WI38 (cell line): Measurements from ENCODE around the gene XRCC2.

ENCODE experiments used
- H3K4me3 ChIP-seq: 2 replicates; pipeline ENCODE4 v1.5.1; 2011; ENCODE audit warnings: low read depth, mild to moderate bottlenecking, control low read depth, low read length
- CTCF ChIP-seq: IDR thresholded peaks from 2 replicates; pipeline ENCODE4 v1.5.1; 2012; ENCODE audit warnings: low read depth, mild to moderate bottlenecking, control low read depth, low read length

XRCC2 gene

GRCh38 chr7:152672626-152673025 lies 3.3 kb downstream of the XRCC2 start:
- no peak overlapping the region for H3K4me3 ChIP-seq
- TF ChIP-seq CTCF = no peak

- TF ChIP-seq CTCF = no peak
- no peak overlapping the region for H3K4me3 ChIP-seq
Measured at GRCh38 chr7:152669758-152670157, 6.2 kb downstream of the XRCC2 start.

GRCh38 chr7:152668975-152669374 lies 7.0 kb downstream of the XRCC2 start:
- no peak overlapping the region for H3K4me3 ChIP-seq
- no peak for TF ChIP-seq CTCF

GRCh38 chr7:152667958-152668357 lies 8.0 kb downstream of the XRCC2 start:
- no peak for TF ChIP-seq CTCF

GRCh38 chr7:152666078-152666477 lies 9.9 kb downstream of the XRCC2 start:
- no peak overlapping the region for H3K4me3 ChIP-seq
- TF ChIP-seq CTCF = no peak

More at GRCh38 chr7:152667958-152668357, 8.0 kb downstream of the XRCC2 start:
- no peak overlapping the region for H3K4me3 ChIP-seq

- H3K4me3 ChIP-seq = no peak overlapping the region
- no peak for TF ChIP-seq CTCF
Measured at GRCh38 chr7:152664636-152665035, 11.3 kb downstream of the XRCC2 start.

- H3K4me3 ChIP-seq = no peak overlapping the region
- no peak for TF ChIP-seq CTCF
Measured at GRCh38 chr7:152663931-152664330, 12.0 kb downstream of the XRCC2 start.
